ENCODE measurements around the gene IMMP2L.
"Not testable (repeated sequence)": the region's sequence is repeated elsewhere in the genome, so short reads cannot be mapped to it uniquely, and the experiment has no call there.

The IMMP2L gene

GRCh38 chr7:111460695-111461094 lies 101.6 kb downstream of the IMMP2L start:
- H3K36me3 ChIP-seq = no peaks in the 10 kb centered on the region
- H3K4me3 ChIP-seq (ENCODE audit: low read depth, low read length) = no peak overlapping the region

GRCh38 chr7:111459757-111460280 lies 102.5 kb downstream of the IMMP2L start:
- Histone ChIP-seq H3K4me3 (ENCODE audit: low read depth, low read length) (no peak overlapping the region), H3K9me3 (no peaks in the 10 kb centered on the region), H3K36me3 (no peaks in the 10 kb centered on the region), H3K4me1 (no peaks in the 10 kb centered on the region), H3K27me3 (no peaks in the 10 kb centered on the region)
- TF ChIP-seq CTCF (IDR thresholded peaks at IDR 0.05; ENCODE audit: low read depth, low read length) = no peak
- DNase-seq = no peak

More at GRCh38 chr7:111460695-111461094, 101.6 kb downstream of the IMMP2L start:
- H3K9me3 ChIP-seq = no peaks in the 10 kb centered on the region
- no peaks in the 10 kb centered on the region for H3K4me1 ChIP-seq
- no peak for DNase-seq
- H3K27me3 ChIP-seq = no peaks in the 10 kb centered on the region
- TF ChIP-seq CTCF (IDR thresholded peaks at IDR 0.05; ENCODE audit: low read depth, low read length) = no peak

- Histone ChIP-seq H3K4me1 (no peaks in the 10 kb centered on the region), H3K27me3 (no peaks in the 10 kb centered on the region), H3K36me3 (no peaks in the 10 kb centered on the region), H3K4me3 (ENCODE audit: low read depth, low read length) (no peak overlapping the region), H3K9me3 (no peaks in the 10 kb centered on the region)
- TF ChIP-seq CTCF (IDR thresholded peaks at IDR 0.05; ENCODE audit: low read depth, low read length) = no peak
- DNase-seq = no peak
These were observed 103.1 kb downstream of the IMMP2L start for GRCh38 chr7:111459065-111459756.

- not testable (repeated sequence) for DNase-seq; H3K4me1 ChIP-seq; H3K9me3 ChIP-seq; H3K27me3 ChIP-seq; H3K4me3 ChIP-seq (ENCODE audit: low read depth, low read length); H3K36me3 ChIP-seq
These were observed 111.6 kb downstream of the IMMP2L start for GRCh38 chr7:111450705-111451104.

- not testable (repeated sequence) for H3K27me3 ChIP-seq; DNase-seq; H3K36me3 ChIP-seq; H3K4me1 ChIP-seq; H3K9me3 ChIP-seq; H3K4me3 ChIP-seq (ENCODE audit: low read depth, low read length)
These were observed 114.8 kb downstream of the IMMP2L start for GRCh38 chr7:111447502-111447901.

- H3K27me3 ChIP-seq = no peaks in the 10 kb centered on the region
- H3K36me3 ChIP-seq = no peaks in the 10 kb centered on the region
- no peaks in the 10 kb centered on the region; the same call in 1 of the 2 replicates for H3K9me3 ChIP-seq
- no peaks in the 10 kb centered on the region for H3K4me1 ChIP-seq
- TF ChIP-seq CTCF (IDR thresholded peaks at IDR 0.05; ENCODE audit: low read depth, low read length) = no peak
- H3K4me3 ChIP-seq (ENCODE audit: low read depth, low read length) = no peak overlapping the region
- DNase-seq = no peak
These were observed 122.3 kb downstream of the IMMP2L start for GRCh38 chr7:111439977-111440376.

GRCh38 chr7:111438369-111439289 lies 123.7 kb downstream of the IMMP2L start:
- H3K27me3 ChIP-seq = no peaks in the 10 kb centered on the region
- no peak overlapping the region for H3K4me3 ChIP-seq (ENCODE audit: low read depth, low read length)
- no peaks in the 10 kb centered on the region; the same call in 1 of the 2 replicates for H3K9me3 ChIP-seq
- no peaks in the 10 kb centered on the region for H3K36me3 ChIP-seq
- H3K4me1 ChIP-seq = no peaks in the 10 kb centered on the region
- TF ChIP-seq CTCF (IDR thresholded peaks at IDR 0.05; ENCODE audit: low read depth, low read length) = no peak
- no peak for DNase-seq

Data from BE2C (cell line).